Measurements from ENCODE around the gene GIPC2. TPM values are rescaled to one million over a fixed set of nuclear protein-coding genes. Genes with fewer than 3 reads are reported as not detected.

GIPC2 gene
- polyA plus RNA-seq, 2 of the 4 experiments (the other 2 are of a cell fraction): 0.06 TPM; not detected in 1

DNA sequence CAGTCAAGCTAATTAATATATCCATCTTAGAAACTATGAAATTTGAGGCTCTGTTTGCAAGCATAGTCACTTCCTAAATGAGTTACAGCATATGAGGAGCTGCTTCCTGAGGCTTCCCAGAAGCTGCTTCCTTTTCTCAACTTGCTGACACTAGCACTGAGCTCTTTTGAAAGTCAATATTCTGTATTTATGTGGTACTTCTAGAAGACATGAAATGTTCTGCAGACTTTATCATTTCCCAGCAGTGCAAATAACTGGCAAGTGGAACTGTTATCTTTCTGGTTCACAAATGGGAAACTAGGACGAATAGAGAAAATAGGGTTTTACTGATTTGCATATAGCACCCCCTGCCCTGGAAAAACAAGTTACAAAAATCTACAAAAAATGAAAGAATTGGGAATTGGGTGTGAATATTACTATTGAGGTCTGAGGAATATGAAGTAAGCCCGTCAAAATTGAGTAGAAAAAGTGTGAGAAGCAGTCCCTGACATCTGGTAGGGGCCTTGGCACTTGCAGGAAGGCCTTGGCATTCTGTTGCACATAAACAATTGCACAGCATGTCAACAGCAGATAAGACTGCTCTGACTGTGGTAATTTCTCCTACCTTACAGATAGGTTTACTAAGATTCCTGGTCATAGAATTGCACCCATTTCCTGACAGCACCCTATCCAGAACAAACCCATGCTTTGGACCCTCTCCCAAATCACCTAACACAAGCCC is 7.1 kb downstream of the GIPC2 start:
- CTCF ChIA-PET: no interaction called here
- ATAC-seq (no peak), DNase-seq (ENCODE audit: low read depth in 1 of 2, low spot score in 1 of 2) (no peak), FAIRE-seq (no peak)
- POLR2A ChIA-PET: no interaction called here
- no peaks in the 10 kb centered on the region for H3K4me1 ChIP-seq
- no peak overlapping the region for H3K4me2 ChIP-seq
- H3K4me3 ChIP-seq: no peak overlapping the region
- no peak for TF ChIP-seq NPAS2 (CRISPR knock-in tag; IDR thresholded peaks at IDR 0.05; ENCODE audit: borderline replicate concordance)
- no peak for TF ChIP-seq MAZ (IDR thresholded peaks at IDR 0.05; ENCODE audit: borderline replicate concordance, low read depth, low read length)
- TF ChIP-seq CBX2 (IDR thresholded peaks at IDR 0.05; ENCODE audit: borderline replicate concordance, low read depth): no peak
- TF ChIP-seq JUN (IDR thresholded peaks at IDR 0.05): no peak
- no peak for TF ChIP-seq ZC3H11A (IDR thresholded peaks at IDR 0.05)
- TF ChIP-seq, protein P1, sequence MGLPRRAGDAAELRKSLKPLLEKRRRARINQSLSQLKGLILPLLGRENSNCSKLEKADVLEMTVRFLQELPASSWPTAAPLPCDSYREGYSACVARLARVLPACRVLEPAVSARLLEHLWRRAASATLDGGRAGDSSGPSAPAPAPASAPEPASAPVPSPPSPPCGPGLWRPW (IDR thresholded peaks at IDR 0.05): no peak
- TF ChIP-seq, protein P2, sequence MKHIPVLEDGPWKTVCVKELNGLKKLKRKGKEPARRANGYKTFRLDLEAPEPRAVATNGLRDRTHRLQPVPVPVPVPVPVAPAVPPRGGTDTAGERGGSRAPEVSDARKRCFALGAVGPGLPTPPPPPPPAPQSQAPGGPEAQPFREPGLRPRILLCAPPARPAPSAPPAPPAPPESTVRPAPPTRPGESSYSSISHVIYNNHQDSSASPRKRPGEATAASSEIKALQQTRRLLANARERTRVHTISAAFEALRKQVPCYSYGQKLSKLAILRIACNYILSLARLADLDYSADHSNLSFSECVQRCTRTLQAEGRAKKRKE (CRISPR knock-in tag; IDR thresholded peaks at IDR 0.05; ENCODE audit: low read depth): no peak
- TF ChIP-seq CHD4 (IDR thresholded peaks at IDR 0.05; ENCODE audit: borderline replicate concordance): no peak
- no peak for TF ChIP-seq RCOR1 (IDR thresholded peaks at IDR 0.05; ENCODE audit: low read depth, low read length)
- TF ChIP-seq, protein P3, sequence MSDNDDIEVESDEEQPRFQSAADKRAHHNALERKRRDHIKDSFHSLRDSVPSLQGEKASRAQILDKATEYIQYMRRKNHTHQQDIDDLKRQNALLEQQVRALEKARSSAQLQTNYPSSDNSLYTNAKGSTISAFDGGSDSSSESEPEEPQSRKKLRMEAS (IDR thresholded peaks at IDR 0.05): no peak
- no peaks in the 10 kb centered on the region for H3K9me3 ChIP-seq
- WGBS (ENCODE audit: missing lambda C conversion rate): 67% methylated on average over 2 of the region's 2 CpGs
- H3K27ac ChIP-seq: no peak overlapping the region

DNA sequence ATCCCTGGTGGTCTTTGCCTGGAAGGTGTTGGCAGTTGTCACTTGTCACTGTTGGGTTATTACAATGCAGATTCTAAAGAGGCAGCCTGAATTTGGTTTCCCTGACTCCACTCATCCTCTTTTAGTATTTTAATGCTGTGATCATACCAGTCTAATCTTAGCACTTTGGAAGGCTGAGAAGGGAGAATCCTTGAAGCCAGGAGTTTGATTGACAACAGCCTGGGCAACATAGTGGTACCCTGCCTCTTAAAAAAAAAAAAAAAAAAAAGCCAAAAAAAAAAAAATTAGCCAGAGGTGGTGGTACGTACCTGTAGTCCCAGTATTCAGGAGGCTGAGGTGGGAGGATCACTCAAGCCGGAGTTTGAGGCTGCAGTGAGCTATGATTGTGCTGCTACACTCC is 7.7 kb downstream of the GIPC2 start:
- CTCF ChIA-PET: no interaction called here

DNA sequence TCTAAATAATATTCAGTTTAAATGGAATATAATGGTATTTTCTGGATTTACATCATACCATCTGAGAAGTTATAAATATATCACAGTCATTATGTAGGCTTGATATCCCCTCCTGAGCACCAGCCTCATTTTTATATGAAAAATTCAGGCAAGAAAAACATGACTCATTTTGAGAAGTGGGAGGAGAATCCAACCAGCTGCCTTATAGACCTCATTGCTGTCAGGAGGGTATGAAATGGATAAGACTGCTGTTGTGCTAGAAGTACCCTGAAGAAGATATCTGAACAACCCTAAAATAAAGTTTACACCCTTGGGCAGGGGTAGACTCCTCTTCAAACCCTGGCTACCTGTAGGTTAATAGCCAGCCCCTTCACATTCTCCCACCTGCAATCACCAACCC is 8.8 kb downstream of the GIPC2 start:
- TF ChIP-seq ZC3H11A (IDR thresholded peaks at IDR 0.05): no peak
- CTCF ChIA-PET: no interaction called here
- Histone ChIP-seq H3K4me1 (no peaks in the 10 kb centered on the region), H3K4me3 (no peak overlapping the region), H3K4me2 (no peak overlapping the region), H3K27ac (no peak overlapping the region; a peak in 1 of 6 replicates), H3K9me3 (no peaks in the 10 kb centered on the region)
- no peak for FAIRE-seq
- no peak for ATAC-seq
- DNase-seq (ENCODE audit: low read depth in 1 of 2, low spot score in 1 of 2): no peak
- POLR2A ChIA-PET: no interaction called here

More for the DNA sequence above, 7.7 kb downstream of the GIPC2 start:
- Histone ChIP-seq H3K4me2 (no peak overlapping the region), H3K27ac (no peak overlapping the region), H3K4me1 (no peaks in the 10 kb centered on the region), H3K9me3 (no peaks in the 10 kb centered on the region), H3K4me3 (no peak overlapping the region)
- POLR2A ChIA-PET: no interaction called here
- 86% methylated on average over 2 of the region's 2 CpGs for WGBS (ENCODE audit: missing lambda C conversion rate)
- FAIRE-seq: no peak
- no peak for DNase-seq (ENCODE audit: low read depth in 1 of 2, low spot score in 1 of 2)
- no peak for ATAC-seq
- TF ChIP-seq, protein P4, sequence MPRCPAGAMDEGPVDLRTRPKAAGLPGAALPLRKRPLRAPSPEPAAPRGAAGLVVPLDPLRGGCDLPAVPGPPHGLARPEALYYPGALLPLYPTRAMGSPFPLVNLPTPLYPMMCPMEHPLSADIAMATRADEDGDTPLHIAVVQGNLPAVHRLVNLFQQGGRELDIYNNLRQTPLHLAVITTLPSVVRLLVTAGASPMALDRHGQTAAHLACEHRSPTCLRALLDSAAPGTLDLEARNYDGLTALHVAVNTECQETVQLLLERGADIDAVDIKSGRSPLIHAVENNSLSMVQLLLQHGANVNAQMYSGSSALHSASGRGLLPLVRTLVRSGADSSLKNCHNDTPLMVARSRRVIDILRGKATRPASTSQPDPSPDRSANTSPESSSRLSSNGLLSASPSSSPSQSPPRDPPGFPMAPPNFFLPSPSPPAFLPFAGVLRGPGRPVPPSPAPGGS (IDR thresholded peaks at IDR 0.05): no peak
- no peak for TF ChIP-seq TP53 (CRISPR knock-in tag; IDR thresholded peaks at IDR 0.05)
- no peak for TF ChIP-seq BHLHE40 (IDR thresholded peaks at IDR 0.05; ENCODE audit: low read depth, low read length)
- no peak for TF ChIP-seq RAD21 (conservative IDR thresholded peaks at IDR 0.05 in 1 of 2, IDR thresholded peaks at IDR 0.05 in 1 of 2)
- TF ChIP-seq KDM5A (IDR thresholded peaks at IDR 0.05): no peak
- no peak for TF ChIP-seq HOXA7 (CRISPR knock-in tag; IDR thresholded peaks at IDR 0.05)
- TF ChIP-seq MYC (IDR thresholded peaks at IDR 0.05; ENCODE audit: borderline replicate concordance, low read length): no peak
- TF ChIP-seq ESRRA (IDR thresholded peaks at IDR 0.05; ENCODE audit: borderline replicate concordance, low read length): no peak
- TF ChIP-seq JUN (IDR thresholded peaks at IDR 0.05): no peak
- TF ChIP-seq KDM1A (IDR thresholded peaks at IDR 0.05; ENCODE audit: low read depth): no peak
- TF ChIP-seq RFX5 (IDR thresholded peaks at IDR 0.05): no peak
- TF ChIP-seq EP300 (IDR thresholded peaks at IDR 0.05): no peak
